ENCODE measurements around the gene AMBRA1.

- TF ChIP-seq CTCF (IDR thresholded peaks at IDR 0.05): no peak
- no peak for TF ChIP-seq EP300 (IDR thresholded peaks at IDR 0.05; ENCODE audit: borderline replicate concordance in 1 of 2, low read depth in 1 of 2, low read length in 1 of 2)
These were observed 24.1 kb upstream of the AMBRA1 start for GRCh38 chr11:46617972-46618314.
